ENCODE measurements around the gene TCF12.
"Not testable (repeated sequence)": the region's sequence is repeated elsewhere in the genome, so short reads cannot be mapped to it uniquely, and the experiment has no call there.

Gene TCF12

GRCh38 chr15:56950979-56951378 is 32.5 kb downstream of the TCF12 start:
- Histone ChIP-seq H4K20me1 (ENCODE audit: insufficient read depth, low read length, poor library complexity, severe bottlenecking) (peaks cover 20% of the 10 kb centered on the region), H3K4me2 (ENCODE audit: low read depth, low read length, poor library complexity, severe bottlenecking) (no peak overlapping the region), H3K27me3 (ENCODE audit: insufficient read depth, low read length, poor library complexity, severe bottlenecking) (no peaks in the 10 kb centered on the region), H3K9me2 (replicated peaks; ENCODE audit: low read depth, low read length) (no peaks in the 10 kb centered on the region), H3K9ac (ENCODE audit: low read depth, low read length, poor library complexity, severe bottlenecking) (no peak overlapping the region), H2AFZ (ENCODE audit: low read length) (no peak overlapping the region), H3K79me2 (ENCODE audit: insufficient read depth, low read length) (peaks cover 95% of the 10 kb centered on the region), H3K4me1 (ENCODE audit: insufficient read depth, low read length, poor library complexity, severe bottlenecking) (peaks cover 5% of the 10 kb centered on the region), H3K4me3 (ENCODE audit: low read length, poor library complexity, severe bottlenecking) (no peak overlapping the region), H3K36me3 (ENCODE audit: insufficient read depth, low read length) (no peaks in the 10 kb centered on the region), H3F3A (ENCODE audit: low read depth) (no peaks in the 10 kb centered on the region), H3K9me3 (ENCODE audit: insufficient read depth, low read depth, low read length) (peaks cover 3% of the 10 kb centered on the region; the same call in 1 of the 2 replicates)
- TF ChIP-seq CTCF (conservative IDR thresholded peaks at IDR 0.05; ENCODE audit: low read length) (no peak), EZH2phosphoT487 (IDR thresholded peaks at IDR 0.05; ENCODE audit: borderline replicate concordance) (no peak)

- H3K4me3 ChIP-seq (ENCODE audit: low read length, poor library complexity, severe bottlenecking) = no peak overlapping the region
- TF ChIP-seq CTCF (conservative IDR thresholded peaks at IDR 0.05; ENCODE audit: low read length) = no peak
- H3K79me2 ChIP-seq (ENCODE audit: insufficient read depth, low read length) = peaks cover 94% of the 10 kb centered on the region
- H2AFZ ChIP-seq (ENCODE audit: low read length) = no peak overlapping the region
- no peak overlapping the region for H3K4me2 ChIP-seq (ENCODE audit: low read depth, low read length, poor library complexity, severe bottlenecking)
- H3K9ac ChIP-seq (ENCODE audit: low read depth, low read length, poor library complexity, severe bottlenecking) = no peak overlapping the region
- H3F3A ChIP-seq (ENCODE audit: low read depth) = no peaks in the 10 kb centered on the region
- H3K9me3 ChIP-seq (ENCODE audit: insufficient read depth, low read depth, low read length) = peaks cover 12% of the 10 kb centered on the region; the same call in 1 of the 2 replicates
- peaks cover 5% of the 10 kb centered on the region for H3K4me1 ChIP-seq (ENCODE audit: insufficient read depth, low read length, poor library complexity, severe bottlenecking)
- H3K36me3 ChIP-seq (ENCODE audit: insufficient read depth, low read length) = no peaks in the 10 kb centered on the region
- no peaks in the 10 kb centered on the region for H3K9me2 ChIP-seq (replicated peaks; ENCODE audit: low read depth, low read length)
- peaks cover 21% of the 10 kb centered on the region for H4K20me1 ChIP-seq (ENCODE audit: insufficient read depth, low read length, poor library complexity, severe bottlenecking)
- H3K27me3 ChIP-seq (ENCODE audit: insufficient read depth, low read length, poor library complexity, severe bottlenecking) = no peaks in the 10 kb centered on the region
Measured at GRCh38 chr15:56953790-56954189, 35.3 kb downstream of the TCF12 start.

- H3F3A ChIP-seq (ENCODE audit: low read depth); H3K4me3 ChIP-seq (ENCODE audit: low read length, poor library complexity, severe bottlenecking); H2AFZ ChIP-seq (ENCODE audit: low read length); H3K27me3 ChIP-seq (ENCODE audit: insufficient read depth, low read length, poor library complexity, severe bottlenecking); H3K4me2 ChIP-seq (ENCODE audit: low read depth, low read length, poor library complexity, severe bottlenecking); H3K36me3 ChIP-seq (ENCODE audit: insufficient read depth, low read length); H3K4me1 ChIP-seq (ENCODE audit: insufficient read depth, low read length, poor library complexity, severe bottlenecking); H3K9ac ChIP-seq (ENCODE audit: low read depth, low read length, poor library complexity, severe bottlenecking); H3K9me2 ChIP-seq (replicated peaks; ENCODE audit: low read depth, low read length): not testable (repeated sequence)
- H3K79me2 ChIP-seq (ENCODE audit: insufficient read depth, low read length) = peaks cover 94% of the 10 kb centered on the region
- H3K9me3 ChIP-seq (ENCODE audit: insufficient read depth, low read depth, low read length) = peaks cover 12% of the 10 kb centered on the region; the same call in 1 of the 2 replicates
- peaks cover 24% of the 10 kb centered on the region for H4K20me1 ChIP-seq (ENCODE audit: insufficient read depth, low read length, poor library complexity, severe bottlenecking)
Measured at GRCh38 chr15:56955011-56955410, 36.6 kb downstream of the TCF12 start.

GRCh38 chr15:56956538-56956937 is 38.1 kb downstream of the TCF12 start:
- Histone ChIP-seq H4K20me1 (ENCODE audit: insufficient read depth, low read length, poor library complexity, severe bottlenecking) (peaks cover 32% of the 10 kb centered on the region), H3K79me2 (ENCODE audit: insufficient read depth, low read length) (peaks cover 94% of the 10 kb centered on the region), H3K27me3 (ENCODE audit: insufficient read depth, low read length, poor library complexity, severe bottlenecking) (no peaks in the 10 kb centered on the region), H3K4me2 (ENCODE audit: low read depth, low read length, poor library complexity, severe bottlenecking) (no peak overlapping the region), H3F3A (ENCODE audit: low read depth) (no peaks in the 10 kb centered on the region), H3K9ac (ENCODE audit: low read depth, low read length, poor library complexity, severe bottlenecking) (no peak overlapping the region), H2AFZ (ENCODE audit: low read length) (no peak overlapping the region), H3K9me3 (ENCODE audit: insufficient read depth, low read depth, low read length) (peaks cover 12% of the 10 kb centered on the region; the same call in 1 of the 2 replicates), H3K36me3 (ENCODE audit: insufficient read depth, low read length) (no peaks in the 10 kb centered on the region), H3K4me3 (ENCODE audit: low read length, poor library complexity, severe bottlenecking) (no peak overlapping the region), H3K4me1 (ENCODE audit: insufficient read depth, low read length, poor library complexity, severe bottlenecking) (no peaks in the 10 kb centered on the region), H3K9me2 (replicated peaks; ENCODE audit: low read depth, low read length) (no peaks in the 10 kb centered on the region)
- TF ChIP-seq CTCF (conservative IDR thresholded peaks at IDR 0.05; ENCODE audit: low read length) = no peak
- TF ChIP-seq EZH2phosphoT487 (IDR thresholded peaks at IDR 0.05; ENCODE audit: borderline replicate concordance) = no peak
